B cell (primary cell): ENCODE results near the gene CADM2. TPM values are rescaled to one million over a fixed set of nuclear protein-coding genes. Genes with fewer than 3 reads are reported as not detected.

Experiments used
- ATAC-seq: fragments of 200-7000 bp; cut with Tn5 transposase; one replicate; pipeline ENCODE4 v1.10.0; 2021; ENCODE audit warnings: low read depth, mild to moderate bottlenecking, moderate number of reproducible peaks, moderate library complexity
- CTCF ChIA-PET: fragments of 350-600 bp; sonication (Branson Sonifier 250); formaldehyde crosslinking; loops from one replicate; lab custom pipeline; 2021; ENCODE audit warnings: antibody characterized with exemption, inconsistent platforms; lab: Charles Lee
- POLR2A ChIA-PET: fragments of 350-600 bp; sonication (Branson Sonifier 250); formaldehyde crosslinking; loops from one replicate; lab custom pipeline; 2021; ENCODE audit warnings: antibody characterized with exemption; lab: Charles Lee
- DNase-seq: peaks from one replicate; pipeline ENCODE4 v3.0.0; 2013
- H2AFZ ChIP-seq: 2 replicates; pipeline ENCODE4 v1.6.1; 2012; ENCODE audit warnings: mild to moderate bottlenecking, low read depth, low read length; ENCODE audit not compliant: insufficient read depth, poor library complexity, severe bottlenecking
- H3K27ac ChIP-seq, 2 donors: 1 replicate in 1 of 2; 2 replicates in 1 of 2; pipeline ENCODE4 v1.5.1; 2012 to 2013; ENCODE audit warnings: low read length in 2 of 2, mild to moderate bottlenecking in 2 of 2, moderate library complexity in 1 of 2
- H3K27me3 ChIP-seq, 4 experiments: fragments of 200-600 bp in 1 of 4; sonication (generic) in 1 of 4; replicated peaks in 1 of 4; 1 replicate in 2 of 4; 2 replicates in 2 of 4; pipeline versions ENCODE4 v1.6.1 to v1.7.0; 2013 to 2016; ENCODE audit warnings: low read length in 3 of 4, mild to moderate bottlenecking in 2 of 4, mixed read lengths in 1 of 4, moderate library complexity in 1 of 4; ENCODE audit not compliant: insufficient read depth in 4 of 4, control insufficient read depth in 3 of 4; ENCODE audit errors: control extremely low read depth in 1 of 4
- H3K36me3 ChIP-seq, 2 experiments: replicated peaks in 1 of 2; 1 replicate in 1 of 2; 2 replicates in 1 of 2; pipeline versions ENCODE4 v1.6.1 to v1.7.1; 2013; ENCODE audit warnings: low read length in 1 of 2; ENCODE audit not compliant: insufficient read depth in 2 of 2, control insufficient read depth in 1 of 2; ENCODE audit errors: control extremely low read depth in 1 of 2, extremely low read depth in 1 of 2
- H3K4me1 ChIP-seq, 2 donors: fragments of 200-600 bp in 1 of 2; sonication (generic) in 1 of 2; 1 replicate in 1 of 2; 2 replicates in 1 of 2; pipeline versions ENCODE4 v1.5.1 to v1.6.1; 2013 to 2017; ENCODE audit warnings: low read length in 2 of 2; ENCODE audit not compliant: control insufficient read depth in 2 of 2, insufficient read depth in 2 of 2
- H3K4me2 ChIP-seq: replicated peaks from 2 replicates; pipeline ENCODE3; 2012; ENCODE audit warnings: mild to moderate bottlenecking, low read depth, low read length; ENCODE audit not compliant: poor library complexity, severe bottlenecking
- H3K4me3 ChIP-seq, 5 experiments: fragments of 200-600 bp in 1 of 5; sonication (generic) in 1 of 5; 1 replicate in 3 of 5; 2 replicates in 2 of 5; pipeline versions ENCODE4 v1.5.1 to v1.7.0; 2011 to 2016; ENCODE audit warnings: low read length in 4 of 5, mild to moderate bottlenecking in 4 of 5, low read depth in 2 of 5, control low read depth in 1 of 5, moderate library complexity in 1 of 5; ENCODE audit not compliant: insufficient read depth in 1 of 5; ENCODE audit errors: control extremely low read depth in 1 of 5, extremely low read depth in 1 of 5
- H3K79me2 ChIP-seq: fragments of 200-600 bp; sonication (generic); one replicate; pipeline ENCODE4 v1.6.0; 2016; ENCODE audit warnings: low read length; ENCODE audit not compliant: control insufficient read depth, insufficient read depth
- H3K9ac ChIP-seq: fragments of 200-600 bp; sonication (generic); 2 replicates; pipeline ENCODE4 v1.6.1; 2017; ENCODE audit warnings: mild to moderate bottlenecking, low read length, moderate library complexity
- H3K9me3 ChIP-seq, 3 donors: one replicate each; pipeline versions ENCODE4 v1.6.1 to v1.7.1; 2013; ENCODE audit warnings: low read length in 2 of 3; ENCODE audit not compliant: control insufficient read depth in 2 of 3, insufficient read depth in 1 of 3; ENCODE audit errors: control extremely low read depth in 1 of 3
- H4K20me1 ChIP-seq: 2 replicates; pipeline ENCODE4 v1.6.0; 2012; ENCODE audit warnings: mild to moderate bottlenecking, low read length; ENCODE audit not compliant: insufficient read depth, control insufficient read depth, poor library complexity, severe bottlenecking
- H3K27ac Mint-ChIP-seq: one replicate; pipeline ENCODE4 v1.8.0; 2021; ENCODE audit warnings: mixed read lengths
- H3K27me3 Mint-ChIP-seq: one replicate; pipeline ENCODE4 v1.8.0; 2021; ENCODE audit warnings: mixed read lengths
- H3K4me1 Mint-ChIP-seq: one replicate; pipeline ENCODE4 v1.8.0; 2021; ENCODE audit warnings: mixed read lengths
- H3K4me3 Mint-ChIP-seq: one replicate; pipeline ENCODE4 v1.8.0; 2021; ENCODE audit warnings: mixed read lengths
- H3K9me3 Mint-ChIP-seq: one replicate; pipeline ENCODE4 v1.8.0; 2022; ENCODE audit warnings: mixed read lengths; ENCODE audit not compliant: insufficient read depth
- EZH2 ChIP-seq: IDR thresholded peaks from 2 replicates; pipeline ENCODE4 v1.6.1; 2012; ENCODE audit warnings: borderline replicate concordance, low read depth, mild to moderate bottlenecking, moderate library complexity, low read length; ENCODE audit not compliant: insufficient read depth, poor library complexity, severe bottlenecking
- WGBS: methylation state at CpG from one replicate; pipeline ENCODE4 v1.1.5; 2013; ENCODE audit warnings: missing lambda C conversion rate; ENCODE audit not compliant: insufficient coverage; 5-methylcytosine and 5-hydroxymethylcytosine counted together
- intact Hi-C: fragments of 100-400 bp; cut with micrococcal nuclease; formaldehyde crosslinking; loops from one replicate; pipeline ENCODE4 v1.10.0; 2022
- polyA plus RNA-seq: library from polyadenylated mRNA; depleted of rRNA; stranded (reverse); fragments of >200 nt; gene quantifications from 2 replicates; pipeline ENCODE4 v1.2.3, GENCODE V29; 2012
- total RNA-seq, 2 donors: library from RNA; stranded (reverse); fragments of 120-200 nt in 1 of 2; gene quantifications; 1 replicate in 1 of 2; 2 replicates in 1 of 2; pipeline versions ENCODE4 v1.2.3 to v1.2.4, GENCODE V29; 2013 to 2022
- TF ChIP-seq, protein P1 (sequence below): fragments of 200-600 bp; IDR thresholded peaks from one replicate; pipeline ENCODE4 v1.8.0; 2022; ENCODE audit warnings: antibody characterized with exemption, mild to moderate bottlenecking

The CADM2 gene
- total and polyA plus RNA-seq, 2 donors (not counting 1 experiment from before 2014, with no cell fraction given): 0.10 to 0.37 TPM

DNA sequence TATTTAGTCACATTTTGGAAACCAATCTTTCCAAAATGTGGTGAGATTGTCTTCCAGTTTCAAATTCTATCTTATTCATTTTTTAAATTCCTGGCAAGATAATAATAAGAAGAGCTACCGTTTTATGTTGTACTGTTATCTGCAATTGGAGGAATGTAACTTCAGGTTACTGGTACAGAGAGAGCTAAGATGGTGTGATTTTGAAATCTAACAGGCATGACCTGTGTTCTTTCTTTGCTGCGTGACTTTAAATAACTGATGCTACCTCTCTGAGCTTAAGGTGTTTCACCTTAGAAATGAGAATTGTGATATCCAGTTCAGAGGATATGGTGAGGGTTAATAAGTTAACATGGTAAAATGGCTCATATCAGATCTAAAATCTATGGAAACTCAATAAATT is 21.7 kb downstream of the CADM2 start:
- Histone ChIP-seq H4K20me1 (no peaks in the 10 kb centered on the region), H3K9ac (no peak overlapping the region), H3K4me3 (no peak overlapping the region), H3K36me3 (no peaks in the 10 kb centered on the region), H3K4me2 (no peak overlapping the region), H3K4me1 (no peaks in the 10 kb centered on the region), H3K79me2 (no peaks in the 10 kb centered on the region), H3K27ac (no peak overlapping the region), H2AFZ (no peak overlapping the region), H3K9me3 (no peaks in the 10 kb centered on the region), H3K27me3 (no peaks in the 10 kb centered on the region)
- ATAC-seq (no peak), DNase-seq (no peak)
- Mint-ChIP-seq H3K4me3 (no peak overlapping the region), H3K27me3 (no peaks in the 10 kb centered on the region), H3K27ac (no peak overlapping the region), H3K9me3 (no peaks in the 10 kb centered on the region), H3K4me1 (no peaks in the 10 kb centered on the region)
- POLR2A ChIA-PET: no interaction called here
- intact Hi-C loops: no loop called here
- CTCF ChIA-PET: no interaction called here
- 100% methylated on average over 2 of the region's 2 CpGs for WGBS
- TF ChIP-seq EZH2: no peak
- TF ChIP-seq, protein P1, sequence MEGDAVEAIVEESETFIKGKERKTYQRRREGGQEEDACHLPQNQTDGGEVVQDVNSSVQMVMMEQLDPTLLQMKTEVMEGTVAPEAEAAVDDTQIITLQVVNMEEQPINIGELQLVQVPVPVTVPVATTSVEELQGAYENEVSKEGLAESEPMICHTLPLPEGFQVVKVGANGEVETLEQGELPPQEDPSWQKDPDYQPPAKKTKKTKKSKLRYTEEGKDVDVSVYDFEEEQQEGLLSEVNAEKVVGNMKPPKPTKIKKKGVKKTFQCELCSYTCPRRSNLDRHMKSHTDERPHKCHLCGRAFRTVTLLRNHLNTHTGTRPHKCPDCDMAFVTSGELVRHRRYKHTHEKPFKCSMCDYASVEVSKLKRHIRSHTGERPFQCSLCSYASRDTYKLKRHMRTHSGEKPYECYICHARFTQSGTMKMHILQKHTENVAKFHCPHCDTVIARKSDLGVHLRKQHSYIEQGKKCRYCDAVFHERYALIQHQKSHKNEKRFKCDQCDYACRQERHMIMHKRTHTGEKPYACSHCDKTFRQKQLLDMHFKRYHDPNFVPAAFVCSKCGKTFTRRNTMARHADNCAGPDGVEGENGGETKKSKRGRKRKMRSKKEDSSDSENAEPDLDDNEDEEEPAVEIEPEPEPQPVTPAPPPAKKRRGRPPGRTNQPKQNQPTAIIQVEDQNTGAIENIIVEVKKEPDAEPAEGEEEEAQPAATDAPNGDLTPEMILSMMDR: no peak

DNA sequence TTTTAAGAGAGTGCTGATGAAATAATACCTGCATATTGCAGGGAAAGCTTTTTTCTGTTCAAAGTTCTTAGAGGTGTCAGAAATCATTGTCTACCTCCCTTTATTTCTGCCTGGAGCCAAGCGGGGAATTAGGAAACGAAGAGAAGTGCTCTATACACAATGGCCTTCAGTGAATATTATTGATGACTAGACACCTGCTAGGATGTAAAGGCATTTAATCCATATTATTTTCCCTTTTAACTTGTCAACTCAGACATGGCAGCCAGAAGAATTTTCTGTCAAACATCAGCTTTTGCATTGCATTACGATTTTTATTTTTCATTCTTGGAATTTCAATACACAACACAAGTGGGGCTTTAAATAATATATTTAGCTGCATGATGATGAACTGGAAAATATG is 24.7 kb downstream of the CADM2 start:
- ATAC-seq (no peak), DNase-seq (no peak)
- no peaks in the 10 kb centered on the region for H3K36me3 ChIP-seq
- no peaks in the 10 kb centered on the region for H3K79me2 ChIP-seq
- no CpG with 5 or more reads among the region's 3 CpGs for WGBS
- no peak overlapping the region for H3K9ac ChIP-seq
- H3K9me3 ChIP-seq: no peaks in the 10 kb centered on the region
- ChIA-PET CTCF (no interaction called here), POLR2A (no interaction called here)
- TF ChIP-seq, protein P1: no peak
- no peak for TF ChIP-seq EZH2
- Mint-ChIP-seq H3K9me3 (no peaks in the 10 kb centered on the region), H3K27me3 (no peaks in the 10 kb centered on the region), H3K4me3 (no peak overlapping the region), H3K4me1 (no peaks in the 10 kb centered on the region), H3K27ac (no peak overlapping the region)
- H3K27ac ChIP-seq: no peak overlapping the region
- intact Hi-C loops: no loop called here
- H3K4me3 ChIP-seq: no peak overlapping the region
- H3K4me1 ChIP-seq: no peaks in the 10 kb centered on the region
- no peaks in the 10 kb centered on the region for H4K20me1 ChIP-seq
- H2AFZ ChIP-seq: no peak overlapping the region
- H3K27me3 ChIP-seq: no peaks in the 10 kb centered on the region
- H3K4me2 ChIP-seq: no peak overlapping the region
